ENCODE measurements around the gene COG8.
A peak's percentile ranks its signal among the peaks of the same experiment; 100 is the strongest.

COG8 gene

DNA sequence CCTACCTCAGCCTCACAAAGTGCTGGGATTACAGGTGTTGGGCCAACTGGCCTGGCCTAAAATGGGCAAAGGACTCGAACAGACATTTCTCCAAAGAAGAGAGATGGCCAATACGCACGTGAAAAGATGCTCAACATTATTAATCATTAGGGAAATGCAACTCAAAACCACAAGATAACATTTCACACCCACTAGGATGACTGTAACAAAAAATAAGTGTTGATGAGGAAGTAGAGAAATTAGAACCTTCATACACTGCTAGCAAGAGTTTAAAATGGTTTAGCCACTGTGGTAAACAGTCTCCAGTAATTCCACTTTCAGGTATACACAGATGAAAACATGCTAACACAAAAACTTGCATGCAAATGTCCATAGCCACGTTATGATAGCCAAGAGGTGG is 6.6 kb upstream of the COG8 start:
- no peak for DNase-seq

DNA sequence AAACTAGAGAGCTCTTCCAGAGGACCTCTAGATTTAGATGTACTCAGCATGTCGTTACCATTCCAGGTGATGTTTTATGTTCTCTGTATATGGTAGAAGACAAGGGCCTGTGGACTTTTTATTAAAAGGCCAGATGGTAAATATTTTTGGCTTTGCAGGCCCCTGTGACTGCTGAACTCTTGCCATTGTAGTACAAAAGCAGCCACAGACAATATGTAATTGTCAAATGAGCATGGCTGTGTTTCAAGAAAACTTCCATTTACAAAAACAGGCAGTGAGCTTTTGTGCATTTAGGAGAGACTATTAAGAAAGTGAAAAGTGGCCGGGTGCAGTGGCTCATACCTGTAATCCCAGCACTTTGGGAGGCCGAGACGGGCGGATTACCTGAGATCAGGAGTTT is 4.8 kb upstream of the COG8 start:
- no peak for DNase-seq

- DNase-seq, result no peak
These were observed 806 bp upstream of the COG8 start for GRCh38 chr16:69340095-69340644.

- no peak for DNase-seq
These were observed 641 bp downstream of the COG8 start for GRCh38 chr16:69338557-69339288.

GRCh38 chr16:69334696-69335095 is 4.7 kb downstream of the COG8 start:
- no peak for DNase-seq

DNA sequence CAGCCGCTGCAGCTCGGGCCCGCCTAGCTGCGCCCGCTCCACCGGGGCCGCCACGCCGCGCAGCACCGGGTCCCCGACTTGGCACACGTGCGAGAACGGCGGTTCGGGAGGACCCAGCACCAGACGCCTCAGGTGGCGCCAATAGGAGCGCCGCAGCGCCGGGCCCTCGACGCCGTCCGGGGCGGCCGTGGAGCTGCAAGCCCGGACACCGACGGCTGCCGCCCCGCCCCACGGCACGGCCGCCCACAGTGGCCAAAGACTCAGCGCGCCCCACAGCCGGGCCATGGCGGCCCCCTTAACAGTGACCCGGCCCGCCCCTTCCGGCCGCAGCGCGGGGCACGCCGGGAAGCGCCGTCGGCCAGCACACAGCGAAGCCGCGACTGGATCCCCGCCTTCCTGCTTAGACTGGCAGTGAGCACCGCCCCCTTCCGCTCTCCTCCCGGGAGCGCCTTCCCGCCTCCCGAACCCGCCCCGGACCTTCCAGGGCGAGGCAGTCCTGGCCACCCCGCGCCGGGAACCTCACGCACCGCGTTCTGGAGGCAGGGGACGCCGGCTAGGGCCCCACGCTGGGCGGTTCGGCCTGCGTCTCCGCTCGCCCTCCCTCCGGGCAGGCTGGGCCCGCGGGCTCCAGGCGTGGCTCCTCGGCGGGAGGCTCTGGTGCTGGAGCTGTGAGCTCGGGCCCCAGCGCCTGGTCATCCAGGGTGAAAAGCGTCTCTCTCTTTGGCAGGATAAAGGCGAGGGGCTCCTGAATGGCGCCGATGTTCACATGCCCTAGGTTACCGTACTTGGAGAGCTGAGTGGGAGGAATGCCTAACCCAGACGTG is 8.9 kb downstream of the COG8 start, which contains the start of gene PDF:
Gene PDF, minus strand, starts transcription at position 303 of the 824 bp plus-strand sequence. Its CDS starts 18 bp downstream, at position 285.
- DNase-seq, result peak; percentile 84

DNA sequence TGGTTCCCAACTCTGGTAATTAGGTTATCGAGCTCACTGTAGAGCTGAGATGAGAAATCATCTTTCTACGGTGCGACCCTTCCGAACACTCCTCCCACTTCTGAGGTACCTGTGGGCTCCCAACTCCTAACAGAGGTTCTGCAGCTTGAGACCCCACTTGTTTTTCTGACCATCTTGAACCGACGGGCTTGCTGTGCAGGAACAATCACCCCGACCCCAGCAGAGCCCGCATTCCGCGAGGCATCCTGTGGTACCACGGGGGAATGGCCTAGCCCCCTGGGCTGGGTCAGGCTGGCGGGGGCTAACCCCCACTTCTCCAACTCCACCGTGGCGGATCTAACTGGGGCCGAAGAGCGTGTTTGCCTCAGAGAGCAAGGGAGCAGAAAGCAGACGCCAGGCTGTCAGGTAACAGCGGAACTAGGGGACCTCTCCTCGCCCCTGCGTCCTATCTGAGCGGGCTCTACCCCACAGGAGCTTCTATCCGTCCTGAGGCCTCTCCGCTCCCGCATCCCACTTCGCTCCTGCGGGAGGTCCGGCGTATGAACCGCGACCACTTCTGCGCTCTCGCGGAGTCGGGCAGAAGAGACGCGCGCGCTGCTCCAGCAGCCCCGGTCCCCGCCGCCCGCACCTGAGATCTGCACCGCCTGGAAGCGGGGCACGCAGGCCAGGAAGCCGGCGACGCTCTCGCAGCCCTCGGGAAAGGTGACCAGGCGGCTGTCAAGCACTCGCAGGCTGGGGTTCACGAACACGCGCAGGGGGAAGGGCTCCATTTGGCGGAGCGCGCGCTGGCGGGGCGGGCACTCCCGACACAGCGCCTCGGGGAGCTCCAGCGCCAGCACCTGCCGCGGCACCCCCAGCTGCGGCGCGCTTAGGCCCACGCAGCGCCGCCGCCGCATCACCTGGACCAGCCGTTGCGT is 9.7 kb downstream of the COG8 start:
- DNase-seq, result peak; percentile 65

- DNase-seq, result peak; percentile 14
These were observed 10.5 kb downstream of the COG8 start for GRCh38 chr16:69328854-69329316.

DNA sequence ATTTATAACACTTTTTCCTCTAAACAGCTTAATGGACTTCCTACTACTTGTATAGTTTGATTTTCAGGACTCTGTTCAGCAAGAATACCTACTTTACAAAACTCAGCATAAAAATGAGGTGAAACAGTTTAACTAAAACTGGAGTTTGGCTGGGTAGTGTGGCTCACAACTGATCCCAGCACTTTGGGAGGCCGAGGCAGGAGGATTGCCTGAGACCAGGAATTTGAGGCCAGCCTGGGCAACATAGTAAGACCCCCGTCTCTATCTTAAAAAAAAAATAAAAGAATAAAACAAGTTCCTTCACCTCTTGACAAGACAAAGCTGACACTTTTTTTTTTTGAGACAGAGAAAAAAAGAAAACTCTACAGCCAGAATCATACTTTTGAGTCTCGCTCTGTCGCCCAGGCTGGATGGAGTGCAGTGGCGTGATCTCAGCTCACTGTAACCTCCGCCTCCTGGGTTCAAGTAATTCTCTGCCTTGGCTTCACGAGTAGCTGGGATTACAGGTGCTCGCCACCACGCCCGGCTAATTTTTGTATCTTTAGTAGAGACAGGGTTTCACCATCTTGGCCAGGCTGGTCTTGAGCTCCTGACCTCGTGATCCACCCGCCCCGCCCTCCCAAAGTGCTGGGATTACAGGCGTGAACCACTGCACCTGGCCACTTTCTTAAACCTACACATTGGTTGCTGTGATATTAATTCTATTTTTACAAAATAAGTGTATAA is 11.6 kb downstream of the COG8 start:
- no peak for DNase-seq

DNA sequence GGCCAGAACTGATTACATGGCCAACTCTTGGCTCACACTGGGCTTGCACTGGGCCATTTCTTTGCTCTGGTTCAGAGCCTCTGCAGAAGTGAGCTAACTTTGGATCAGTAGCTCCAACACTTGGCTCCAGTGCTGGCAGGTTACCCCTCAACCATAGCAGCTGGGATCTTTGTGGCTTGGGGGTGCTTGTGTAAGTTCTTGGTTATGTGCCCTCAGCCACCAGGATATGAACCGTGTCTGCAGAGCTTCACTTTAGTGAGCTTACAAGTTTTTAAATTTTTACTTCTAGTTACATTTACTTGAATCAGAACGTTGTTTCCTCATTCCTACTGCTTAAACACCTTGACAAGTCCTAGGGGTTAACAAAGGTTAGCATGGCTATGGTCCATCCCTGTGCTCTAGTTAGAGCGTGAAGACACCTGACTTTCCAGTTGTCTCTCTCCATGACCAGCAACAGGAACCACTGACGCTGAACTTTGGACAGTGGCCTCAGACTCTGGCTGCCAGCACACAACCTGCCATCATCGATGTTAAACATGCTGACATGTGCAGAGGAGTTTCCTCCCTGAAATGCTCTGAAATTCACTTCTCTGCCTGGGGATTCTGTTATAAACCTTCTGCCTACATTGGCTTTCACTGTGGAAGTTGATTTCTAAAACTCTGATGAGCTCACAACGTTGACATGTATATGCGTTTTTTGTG is 13.0 kb downstream of the COG8 start:
- DNase-seq, result no peak

GRCh38 chr16:69325784-69326171 is 13.6 kb downstream of the COG8 start:
- no peak for DNase-seq

DNA sequence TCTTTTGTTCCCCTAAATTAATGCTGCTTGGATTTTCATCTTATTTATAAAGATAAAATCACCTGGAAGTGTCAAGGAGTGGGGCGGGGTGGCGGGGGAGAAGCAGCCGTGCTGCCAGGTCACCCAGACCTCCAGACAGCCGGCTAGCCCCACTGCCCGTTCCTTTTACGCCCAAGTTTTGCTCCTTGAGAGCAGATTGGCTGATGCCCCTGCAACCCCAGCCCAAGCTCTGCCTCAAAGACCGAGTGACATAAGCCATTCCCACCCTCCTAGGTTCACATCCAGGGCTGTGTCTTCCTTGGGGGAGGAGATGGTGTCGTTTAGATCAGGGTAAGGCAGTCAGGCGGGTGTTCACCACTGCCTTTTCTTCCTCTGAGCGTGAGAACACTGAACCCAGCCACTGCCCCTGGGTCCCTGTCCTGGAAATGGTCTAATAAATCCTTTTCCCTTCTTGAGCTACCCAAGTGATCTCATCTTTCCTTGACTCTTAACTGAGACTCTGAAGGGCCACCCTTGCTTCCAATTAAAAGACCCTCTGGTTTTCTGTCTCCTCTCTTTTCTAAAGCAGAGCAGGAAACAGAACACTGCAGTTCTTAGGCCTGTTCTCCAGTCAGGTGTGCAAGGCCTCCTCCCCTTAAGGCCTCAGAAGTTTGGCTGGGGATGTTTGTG is 14.6 kb downstream of the COG8 start:
- DNase-seq, result no peak

GRCh38 chr16:69324013-69324531 is 15.3 kb downstream of the COG8 start:
- DNase-seq, result no peak

GRCh38 chr16:69323415-69323814 is 15.9 kb downstream of the COG8 start:
- no peak for DNase-seq

DNA sequence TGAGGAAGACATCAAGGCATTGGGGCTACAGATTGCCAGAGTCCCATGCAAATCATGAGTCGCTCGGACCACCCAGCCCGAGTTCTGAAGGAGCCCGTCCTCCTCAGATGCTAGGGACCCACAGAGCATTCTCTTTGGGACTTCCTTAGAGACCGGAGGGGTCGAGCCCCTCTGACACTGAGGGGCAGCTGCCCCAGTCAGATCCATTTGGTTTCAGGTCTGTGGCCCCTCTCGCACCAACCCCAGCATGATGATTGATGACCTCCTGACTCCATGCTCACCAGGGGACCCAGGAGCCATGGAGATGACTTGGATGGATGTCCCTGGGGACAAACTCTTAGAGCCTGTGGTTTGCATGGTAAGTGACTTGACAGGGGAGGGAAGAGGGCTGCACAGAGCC is 17.0 kb downstream of the COG8 start:
- no peak for DNase-seq

DNA sequence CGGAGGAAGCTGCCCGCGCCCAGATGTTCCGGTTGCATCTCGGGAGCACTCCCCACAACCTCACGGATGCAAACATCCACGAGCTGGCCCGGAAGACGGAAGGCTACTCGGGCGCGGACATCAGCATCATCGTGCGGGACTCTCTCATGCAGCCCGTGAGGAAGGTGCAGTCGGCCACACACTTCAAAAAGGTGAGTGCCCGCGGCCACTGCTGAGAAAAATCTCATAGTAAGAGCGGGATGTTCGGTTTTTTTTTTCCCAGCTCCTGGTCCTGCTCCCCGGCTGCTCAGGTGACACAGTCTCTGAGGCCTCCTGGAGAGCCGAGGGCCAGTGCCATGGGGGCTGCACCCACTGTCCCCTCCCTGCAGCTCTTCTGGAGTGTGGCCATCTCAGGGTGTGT is 18.3 kb downstream of the COG8 start:
- DNase-seq, result no peak

- DNase-seq, result no peak
These were observed 18.7 kb downstream of the COG8 start for GRCh38 chr16:69320740-69321073.

DNA sequence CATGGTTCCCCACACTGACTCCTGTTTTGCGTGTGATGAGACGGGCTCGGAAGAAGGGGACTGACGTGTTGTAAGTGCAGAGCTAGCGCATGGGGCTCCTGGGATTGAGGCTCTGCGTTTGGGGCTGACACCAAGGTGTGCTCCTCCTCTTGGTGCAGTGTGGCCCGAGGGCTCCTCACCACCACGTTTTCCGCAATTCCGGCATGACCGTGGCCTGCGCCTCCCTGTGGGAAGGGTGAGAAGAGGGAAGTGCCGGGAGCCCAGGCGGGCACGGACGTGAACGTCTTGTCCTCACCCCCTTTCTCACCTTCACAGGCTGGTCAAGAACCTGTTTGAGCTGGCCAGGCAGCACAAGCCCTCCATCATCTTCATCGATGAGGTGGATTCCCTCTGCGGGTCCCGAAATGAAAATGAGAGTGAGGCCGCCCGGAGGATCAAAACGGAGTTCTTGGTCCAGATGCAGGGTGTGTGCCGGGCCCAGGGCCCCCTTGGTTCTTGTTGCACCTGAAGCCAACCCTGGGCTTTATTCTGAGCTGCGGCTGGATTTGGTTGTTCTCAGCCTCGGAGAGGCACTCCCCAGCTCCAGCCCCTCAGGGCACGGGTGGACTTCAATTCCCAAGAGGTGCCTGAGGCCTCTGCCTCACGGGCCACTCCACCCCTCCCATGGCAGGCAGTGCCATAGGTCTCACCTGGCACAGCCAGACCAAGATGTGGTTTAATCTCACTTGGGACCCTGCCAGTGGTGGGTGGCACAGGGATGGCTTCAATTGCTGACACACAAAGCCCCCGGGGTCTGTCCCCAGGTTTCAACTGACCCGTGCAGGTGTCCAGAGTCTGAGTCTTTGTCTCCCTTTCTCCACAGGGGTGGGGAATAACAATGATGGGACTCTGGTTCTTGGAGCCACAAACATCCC is 19.3 kb downstream of the COG8 start:
- no peak for DNase-seq

DNA sequence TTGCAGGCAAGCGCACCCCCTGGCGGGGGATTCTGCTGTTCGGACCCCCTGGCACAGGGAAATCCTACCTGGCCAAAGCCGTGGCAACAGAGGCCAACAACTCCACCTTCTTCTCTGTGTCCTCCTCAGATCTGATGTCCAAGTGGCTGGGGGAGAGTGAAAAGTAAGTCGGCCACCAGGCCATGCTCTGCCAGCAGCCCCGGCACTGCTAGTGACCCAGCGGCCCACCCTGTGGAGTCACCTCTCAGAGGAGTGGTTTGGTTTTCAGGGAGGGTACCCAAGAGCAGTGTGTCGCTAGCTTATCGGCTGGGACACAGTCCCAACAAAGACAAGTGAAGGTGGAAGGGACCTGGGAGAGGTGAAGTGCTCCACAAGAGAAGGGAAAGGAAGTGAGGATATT is 20.0 kb downstream of the COG8 start:
- no peak for DNase-seq

DNA sequence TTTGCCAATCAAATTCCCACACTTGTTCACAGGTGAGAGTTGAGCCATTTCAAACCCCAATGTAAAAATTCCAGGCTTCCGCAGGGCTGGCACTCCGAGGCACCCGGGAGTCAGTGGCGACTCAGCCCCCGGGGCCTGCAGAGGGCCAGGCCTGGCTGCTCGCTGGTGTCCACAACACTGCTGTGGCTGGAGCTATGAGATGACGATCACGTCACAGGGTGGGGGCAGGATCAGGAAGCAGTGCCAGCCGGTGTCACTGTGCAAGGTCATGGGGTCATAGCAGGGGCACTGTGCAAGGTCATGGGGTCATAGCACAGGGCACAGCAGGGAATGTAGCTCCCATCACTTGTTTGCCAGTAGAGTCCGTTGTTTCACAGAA is 20.5 kb downstream of the COG8 start:
- no peak for DNase-seq

All from activated CD8-positive, alpha-beta memory T cell treated with anti-CD3 and anti-CD28 coated beads, Interleukin-2, amount 50 U/mL, for 4 hours (primary cell).